ENCODE data around the gene OTOG.

Gene OTOG

GRCh38 chr11:17598700-17599459 is 51.8 kb downstream of the OTOG start:
- peak; percentile 79 for DNase-seq (ENCODE audit: low read depth)
- peak; percentile 94 for TF ChIP-seq CTCF (conservative IDR thresholded peaks at IDR 0.05; ENCODE audit: low read depth, low read length)

GRCh38 chr11:17599460-17599925 is 52.4 kb downstream of the OTOG start:
- TF ChIP-seq CTCF (conservative IDR thresholded peaks at IDR 0.05; ENCODE audit: low read depth, low read length) = no peak
- H3K4me3 ChIP-seq (ENCODE audit: low read depth, low read length) = no peak overlapping the region
- DNase-seq (ENCODE audit: low read depth) = no peak

More at GRCh38 chr11:17598700-17599459, 51.8 kb downstream of the OTOG start:
- no peak overlapping the region for H3K4me3 ChIP-seq (ENCODE audit: low read depth, low read length)

- no peak overlapping the region for H3K4me3 ChIP-seq (ENCODE audit: low read depth, low read length)
- no peak for TF ChIP-seq CTCF (conservative IDR thresholded peaks at IDR 0.05; ENCODE audit: low read depth, low read length)
- no peak for DNase-seq (ENCODE audit: low read depth)
Measured at GRCh38 chr11:17600316-17601255, 53.5 kb downstream of the OTOG start.

- no peak overlapping the region for H3K4me3 ChIP-seq (ENCODE audit: low read depth, low read length)
- no peak for DNase-seq (ENCODE audit: low read depth)
- peak; percentile 10 for TF ChIP-seq CTCF (conservative IDR thresholded peaks at IDR 0.05; ENCODE audit: low read depth, low read length)
Measured at GRCh38 chr11:17601256-17601671, 54.2 kb downstream of the OTOG start.

DNA sequence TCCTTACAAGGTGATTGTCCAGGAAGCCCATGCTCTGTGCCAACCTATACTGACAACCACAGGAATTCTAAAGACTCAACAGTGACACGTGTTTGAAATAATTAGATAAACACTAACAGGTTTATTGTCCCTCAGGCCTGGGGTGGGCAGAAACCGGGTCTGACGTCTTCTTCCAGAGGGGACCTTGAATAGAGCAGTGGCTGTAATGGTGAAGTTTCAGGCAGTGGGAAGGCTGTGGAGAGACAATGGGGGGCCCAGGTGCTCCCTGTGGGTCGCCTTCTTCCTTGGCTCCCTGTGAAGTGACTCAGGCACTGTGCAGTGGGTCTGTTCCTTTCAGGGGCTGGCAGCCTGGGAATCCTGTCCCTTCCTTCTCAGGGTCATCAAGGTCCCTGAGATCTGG is 54.6 kb downstream of the OTOG start:
- no peak for TF ChIP-seq CTCF (conservative IDR thresholded peaks at IDR 0.05; ENCODE audit: low read depth, low read length)
- H3K4me3 ChIP-seq (ENCODE audit: low read depth, low read length) = no peak overlapping the region
- no peak for DNase-seq (ENCODE audit: low read depth)

GRCh38 chr11:17602105-17603001 is 55.3 kb downstream of the OTOG start:
- no peak for TF ChIP-seq CTCF (conservative IDR thresholded peaks at IDR 0.05; ENCODE audit: low read depth, low read length)
- no peak for DNase-seq (ENCODE audit: low read depth)
- no peak overlapping the region for H3K4me3 ChIP-seq (ENCODE audit: low read depth, low read length)
